MM.1S (cell line): Measurements from ENCODE around the gene ENPP3.

Experiments used
- EZH2 ChIP-seq: fragments of 300-600 bp; sonication (generic); optimal IDR thresholded peaks from 2 replicates; pipeline ENCODE3; 2017; ENCODE audit warnings: low read depth, mild to moderate bottlenecking, antibody characterized with exemption, low read length, mixed read lengths
- EZH2phosphoT487 ChIP-seq: fragments of 300-600 bp; sonication (generic); IDR thresholded peaks from 2 replicates; pipeline ENCODE4 v1.6.1; 2018; ENCODE audit warnings: antibody characterized with exemption, low read length
- TF ChIP-seq, protein P1 (sequence below): fragments of 300-600 bp; sonication (generic); IDR thresholded peaks from 2 replicates; pipeline ENCODE4 v1.5.1; 2016; ENCODE audit warnings: antibody characterized with exemption, low read length, mixed read lengths

DNA sequence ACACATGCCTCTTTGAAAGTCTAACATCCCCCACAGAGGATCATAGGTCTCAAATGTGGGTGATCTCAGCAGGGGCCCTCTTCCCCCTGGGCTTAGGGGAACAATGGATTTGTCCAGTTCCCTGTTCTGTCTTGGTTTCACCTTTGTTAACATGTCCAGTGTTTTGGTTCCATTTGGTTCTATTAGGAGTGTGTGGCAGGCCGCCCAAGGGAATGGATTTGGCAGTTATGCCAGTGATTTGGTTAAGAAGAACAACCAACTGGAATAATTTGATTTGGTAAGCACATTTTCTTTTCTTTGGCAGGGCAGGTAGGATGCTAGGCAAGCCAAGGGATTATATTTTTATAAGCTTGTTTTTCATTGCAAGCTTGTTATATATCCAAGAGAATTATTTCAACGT, 142.2 kb downstream of the ENPP3 start:
- TF ChIP-seq, protein P1, sequence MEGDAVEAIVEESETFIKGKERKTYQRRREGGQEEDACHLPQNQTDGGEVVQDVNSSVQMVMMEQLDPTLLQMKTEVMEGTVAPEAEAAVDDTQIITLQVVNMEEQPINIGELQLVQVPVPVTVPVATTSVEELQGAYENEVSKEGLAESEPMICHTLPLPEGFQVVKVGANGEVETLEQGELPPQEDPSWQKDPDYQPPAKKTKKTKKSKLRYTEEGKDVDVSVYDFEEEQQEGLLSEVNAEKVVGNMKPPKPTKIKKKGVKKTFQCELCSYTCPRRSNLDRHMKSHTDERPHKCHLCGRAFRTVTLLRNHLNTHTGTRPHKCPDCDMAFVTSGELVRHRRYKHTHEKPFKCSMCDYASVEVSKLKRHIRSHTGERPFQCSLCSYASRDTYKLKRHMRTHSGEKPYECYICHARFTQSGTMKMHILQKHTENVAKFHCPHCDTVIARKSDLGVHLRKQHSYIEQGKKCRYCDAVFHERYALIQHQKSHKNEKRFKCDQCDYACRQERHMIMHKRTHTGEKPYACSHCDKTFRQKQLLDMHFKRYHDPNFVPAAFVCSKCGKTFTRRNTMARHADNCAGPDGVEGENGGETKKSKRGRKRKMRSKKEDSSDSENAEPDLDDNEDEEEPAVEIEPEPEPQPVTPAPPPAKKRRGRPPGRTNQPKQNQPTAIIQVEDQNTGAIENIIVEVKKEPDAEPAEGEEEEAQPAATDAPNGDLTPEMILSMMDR: no peak
- TF ChIP-seq EZH2 (no peak), EZH2phosphoT487 (no peak)
